ENCODE results near the gene RGS3.

Gene RGS3

DNA sequence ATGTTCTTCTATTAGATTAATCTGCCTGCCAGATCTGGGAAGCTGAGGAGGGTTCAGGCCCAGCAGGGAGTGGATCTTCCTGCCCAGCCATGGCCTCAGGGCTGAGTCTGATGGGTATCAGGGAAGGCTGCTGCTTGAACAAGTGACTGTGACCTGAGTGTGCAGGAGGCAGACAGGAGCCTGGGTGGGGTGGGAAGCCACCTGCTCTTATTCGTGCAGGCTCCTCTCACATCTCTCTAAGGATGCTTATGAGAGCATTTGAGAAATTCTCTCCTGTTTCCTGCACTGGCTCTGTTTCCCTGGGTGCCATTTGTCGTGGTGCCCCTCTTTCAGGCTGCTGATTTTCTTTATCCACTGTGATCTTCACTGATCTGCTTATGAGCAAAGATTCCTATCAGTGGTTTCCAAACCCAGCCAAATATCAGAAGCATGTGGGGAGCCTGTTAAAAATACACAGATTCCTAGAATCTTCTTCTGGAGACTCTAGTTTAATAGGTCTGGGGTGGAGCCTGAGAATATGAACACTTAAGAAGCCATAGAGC lies 2.1 kb downstream of the RGS3 start:
- DNase-seq (ENCODE audit: low read depth), result no peak

DNA sequence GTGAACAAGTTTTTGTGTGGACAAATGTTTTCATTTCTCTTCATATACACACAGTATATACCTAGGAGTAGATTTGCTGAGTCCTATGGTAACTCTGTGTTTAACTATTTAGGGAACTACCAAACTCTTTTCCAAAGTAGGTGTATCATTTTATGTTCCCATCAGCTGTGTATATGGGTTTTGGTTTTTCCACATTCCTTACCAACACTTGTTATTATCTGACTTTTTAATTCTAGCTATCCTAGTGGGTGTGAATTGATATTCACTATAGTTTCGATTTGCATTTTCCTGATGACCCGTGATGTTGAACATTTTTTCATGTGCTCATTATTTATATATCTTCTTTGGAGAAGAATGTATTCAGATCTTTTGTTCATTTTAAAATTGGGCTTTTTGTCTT lies 3.7 kb downstream of the RGS3 start:
- no peak for DNase-seq (ENCODE audit: low read depth)

DNA sequence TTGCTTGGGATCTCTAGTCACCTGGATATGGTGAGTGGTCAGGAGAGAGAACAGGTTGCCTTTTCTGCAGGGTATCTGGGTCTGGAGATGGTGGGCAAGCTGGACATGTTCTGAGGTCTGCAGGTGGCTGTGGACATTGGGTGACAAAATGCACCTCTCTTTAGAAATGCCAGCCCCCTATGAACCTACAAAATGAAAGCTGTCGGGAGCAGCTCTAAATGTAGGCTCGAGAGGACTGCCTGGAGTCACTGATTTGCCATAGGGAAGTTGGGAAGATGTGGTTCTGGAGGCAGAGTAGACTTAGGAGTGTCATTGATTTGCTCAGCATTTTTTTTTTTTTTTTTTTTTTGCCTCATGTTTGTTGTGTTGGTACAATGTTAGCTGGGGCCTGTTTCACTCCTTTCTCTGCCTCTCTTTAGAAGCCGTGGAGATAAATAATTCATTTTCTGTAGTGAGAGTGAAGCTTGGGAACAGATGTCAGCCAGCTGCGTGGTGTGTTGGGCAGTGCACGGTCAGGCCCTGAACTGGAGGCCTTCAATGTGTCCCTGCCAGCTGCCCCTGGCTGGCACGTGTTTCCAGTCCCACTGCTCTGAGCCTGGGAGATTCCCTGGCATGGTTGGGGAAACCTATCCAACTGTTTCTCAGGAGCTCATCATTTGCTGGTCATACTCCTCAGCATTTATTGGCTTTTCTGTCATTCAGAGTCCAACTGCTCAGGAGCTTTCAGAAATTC lies 5.4 kb downstream of the RGS3 start:
- DNase-seq (ENCODE audit: low read depth), result peak; percentile 53

- no peak for DNase-seq (ENCODE audit: low read depth)
Measured at GRCh38 chr9:113471143-113471542, 7.6 kb downstream of the RGS3 start.

DNA sequence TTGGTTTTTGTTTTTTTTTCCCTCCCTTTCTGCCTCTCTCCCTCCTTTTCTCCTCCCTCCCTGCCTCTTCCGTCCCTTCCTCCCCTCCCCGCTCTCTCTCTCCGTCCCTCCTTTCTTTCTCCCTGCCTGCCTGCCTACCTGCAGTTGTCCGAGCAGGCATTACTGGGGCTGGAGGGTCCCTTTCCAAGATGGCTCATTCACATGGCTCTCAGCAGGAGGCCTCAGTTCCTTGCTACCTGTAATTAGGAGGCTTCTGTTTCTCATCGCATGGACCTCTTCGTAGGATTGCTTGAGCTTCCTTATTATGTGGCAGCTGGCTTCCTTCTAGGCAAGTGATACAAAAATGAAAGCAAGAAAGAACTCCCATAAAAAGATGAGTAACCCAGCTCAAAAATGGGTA lies 8.0 kb downstream of the RGS3 start:
- no peak for DNase-seq (ENCODE audit: low read depth)

- DNase-seq (ENCODE audit: low read depth), result no peak
Measured at GRCh38 chr9:113472199-113472598, 8.7 kb downstream of the RGS3 start.

- no peak for DNase-seq (ENCODE audit: low read depth)
Measured at GRCh38 chr9:113474360-113475028, 11.0 kb downstream of the RGS3 start.

- no peak for DNase-seq (ENCODE audit: low read depth)
Measured at GRCh38 chr9:113475031-113475430, 11.5 kb downstream of the RGS3 start.

DNA sequence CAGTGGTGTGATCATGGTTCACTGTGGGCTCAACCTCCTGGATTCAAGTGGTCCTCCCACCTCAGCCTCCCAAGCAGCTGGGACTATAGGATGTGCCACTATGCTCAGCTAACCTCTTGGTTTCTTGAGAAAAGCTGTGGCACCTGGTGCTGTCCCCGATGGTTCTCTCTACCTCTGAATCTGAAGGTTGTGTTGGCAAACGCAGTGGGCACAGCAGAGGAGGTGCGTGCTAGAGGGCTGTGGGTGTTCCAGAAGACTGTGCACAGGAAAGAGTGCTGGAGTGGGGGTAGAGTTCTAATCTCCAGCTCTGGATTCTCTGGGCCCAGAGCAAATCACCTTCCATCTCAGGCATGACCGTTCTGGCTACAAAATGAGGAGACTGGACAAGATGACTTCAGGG lies 12.5 kb downstream of the RGS3 start:
- DNase-seq (ENCODE audit: low read depth), result no peak

DNA sequence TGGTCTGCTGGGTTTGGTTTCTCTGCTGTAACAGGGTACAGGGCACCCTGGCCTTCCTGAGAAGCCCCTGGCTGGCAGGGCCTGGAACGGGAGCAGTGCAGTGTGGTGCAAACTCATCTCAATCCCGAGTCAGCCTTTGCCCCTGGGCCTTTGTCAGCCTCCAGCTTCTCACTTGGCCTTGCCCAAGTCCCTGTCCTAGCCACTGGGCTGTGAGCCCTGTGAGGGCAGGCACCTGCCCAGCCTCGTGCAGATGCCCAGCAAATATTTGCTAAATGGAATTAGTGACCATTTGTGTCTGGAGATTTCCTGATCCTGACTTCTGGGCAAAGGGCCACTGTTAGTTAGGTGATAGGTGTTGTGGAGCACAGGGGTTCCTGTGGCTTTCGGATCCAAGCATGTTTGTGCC lies 13.0 kb downstream of the RGS3 start:
- no peak for DNase-seq (ENCODE audit: low read depth)

DNA sequence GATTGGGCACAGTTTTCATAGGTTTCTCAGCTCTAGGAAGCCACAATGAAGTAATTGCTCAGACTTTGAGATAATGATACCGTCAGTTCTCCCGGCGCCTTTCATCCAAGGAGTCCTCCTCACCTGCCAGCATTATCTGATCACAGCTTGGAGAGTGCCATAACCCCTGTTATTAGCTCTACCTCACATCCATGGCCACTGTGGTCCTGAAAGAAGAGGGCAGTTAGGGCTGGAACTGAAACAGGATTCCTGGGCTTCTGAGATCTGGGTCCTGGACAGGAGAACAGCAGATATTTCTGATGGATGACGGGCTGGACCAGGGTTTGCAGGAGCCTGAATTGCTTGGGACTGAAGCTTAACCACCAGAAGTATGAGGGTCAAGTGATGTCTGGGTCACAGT lies 13.5 kb downstream of the RGS3 start:
- DNase-seq (ENCODE audit: low read depth), result no peak

- DNase-seq (ENCODE audit: low read depth), result no peak
Measured at GRCh38 chr9:113477661-113478060, 14.1 kb downstream of the RGS3 start.

DNA sequence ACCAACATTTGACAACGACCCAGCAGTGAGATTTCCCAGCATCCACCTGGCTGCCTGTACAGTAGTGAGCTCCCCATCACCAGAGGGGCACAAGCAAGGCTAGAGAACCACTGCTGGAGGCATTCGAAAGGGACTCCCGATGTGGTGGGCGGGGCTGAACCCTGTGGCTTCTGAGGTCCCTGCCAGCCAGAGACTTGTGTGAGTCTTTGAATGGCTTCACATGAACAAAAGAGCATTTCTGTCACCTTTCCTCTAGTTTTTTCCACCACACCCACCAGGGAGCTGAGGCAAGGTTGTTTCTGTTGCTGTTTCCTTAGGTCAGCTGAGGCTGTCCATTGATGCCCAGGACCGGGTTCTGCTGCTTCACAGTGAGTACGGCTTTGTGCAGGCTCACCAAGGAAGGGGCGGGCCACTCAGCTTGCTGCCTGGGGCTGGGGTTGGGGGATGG lies 15.7 kb downstream of the RGS3 start:
- DNase-seq (ENCODE audit: low read depth), result no peak

DNA sequence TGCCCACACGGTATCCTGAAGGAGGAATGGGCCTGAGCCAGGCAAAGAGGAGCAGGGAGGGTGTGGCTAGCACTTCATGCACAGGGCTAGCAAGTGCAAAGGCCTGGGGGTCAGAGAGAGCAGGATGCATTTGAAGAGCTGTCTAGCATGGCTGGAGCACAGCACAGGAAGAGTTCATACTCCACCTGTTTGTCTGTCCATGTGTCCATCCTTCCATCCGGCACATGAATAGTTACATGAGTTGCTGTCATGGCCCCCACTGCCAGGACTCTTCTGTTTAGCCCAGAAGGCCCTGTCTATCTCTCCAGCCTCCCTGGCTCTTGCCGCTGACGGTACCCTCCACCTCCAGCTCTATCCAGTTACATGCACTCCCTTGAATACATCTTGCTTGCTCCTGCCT lies 17.1 kb downstream of the RGS3 start:
- no peak for DNase-seq (ENCODE audit: low read depth)

GRCh38 chr9:113481176-113481787 lies 17.8 kb downstream of the RGS3 start:
- no peak for DNase-seq (ENCODE audit: low read depth)

- DNase-seq (ENCODE audit: low read depth), result no peak
Measured at GRCh38 chr9:113482341-113482740, 18.8 kb downstream of the RGS3 start.

DNA sequence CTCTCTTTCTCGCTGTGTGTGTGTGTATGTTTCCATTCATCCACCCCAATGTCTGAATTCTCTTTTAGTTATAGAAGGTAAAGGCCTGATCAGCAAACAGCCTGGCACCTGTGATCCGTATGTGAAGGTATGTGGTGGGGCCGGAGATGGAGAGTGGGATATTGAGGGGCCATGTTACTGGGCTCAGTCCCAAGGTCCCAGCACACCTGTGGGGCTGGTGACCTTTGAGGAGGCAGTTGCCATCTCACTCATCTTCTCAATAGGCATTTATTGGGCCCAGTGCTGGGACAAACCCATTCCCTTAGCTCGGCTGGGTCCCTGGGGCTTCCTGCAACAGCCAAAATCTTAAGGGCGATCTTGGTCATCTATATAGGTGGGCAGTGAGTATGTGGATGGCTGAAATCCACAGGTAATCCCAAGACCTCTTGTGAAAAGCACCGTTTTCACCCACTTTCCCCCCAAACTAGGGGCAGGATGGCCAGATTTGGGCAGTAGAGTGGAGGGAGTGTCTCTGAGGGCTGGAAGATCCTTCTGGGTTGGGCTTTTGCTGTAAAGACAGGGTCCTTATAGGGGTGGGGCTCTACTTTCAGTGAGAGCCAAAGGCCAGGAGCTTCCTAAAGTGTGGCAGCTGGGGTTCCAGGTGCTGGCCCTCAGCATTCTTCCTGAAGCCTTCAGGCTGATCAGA lies 19.6 kb downstream of the RGS3 start:
- DNase-seq (ENCODE audit: low read depth), result no peak

DNA sequence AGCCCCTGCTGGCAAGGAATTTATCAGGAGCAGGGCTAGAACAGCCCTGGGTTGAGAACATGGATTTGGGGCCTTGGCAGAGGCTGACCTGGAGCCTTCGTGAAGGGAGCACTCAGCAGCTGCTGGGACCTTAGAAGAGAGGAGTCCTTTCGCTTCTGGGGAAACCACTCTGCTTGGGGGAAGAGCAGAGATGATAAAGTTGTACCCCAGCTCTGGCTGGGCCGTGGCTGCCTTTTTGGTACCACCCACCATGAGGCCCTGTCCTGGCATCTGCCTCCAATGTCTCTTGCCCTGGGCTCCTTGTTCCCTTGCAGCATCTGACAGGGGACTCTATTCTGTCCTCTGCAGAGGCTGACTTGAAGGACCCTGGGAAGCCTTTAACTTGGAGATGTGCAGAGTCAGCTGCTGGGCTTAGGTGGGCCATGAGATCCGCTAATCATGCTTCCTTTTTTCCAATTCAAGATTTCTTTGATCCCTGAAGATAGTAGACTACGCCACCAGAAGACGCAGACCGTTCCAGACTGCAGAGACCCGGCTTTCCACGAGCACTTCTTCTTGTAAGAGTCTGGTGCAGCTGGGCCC lies 20.2 kb downstream of the RGS3 start:
- DNase-seq (ENCODE audit: low read depth), result no peak

DNA sequence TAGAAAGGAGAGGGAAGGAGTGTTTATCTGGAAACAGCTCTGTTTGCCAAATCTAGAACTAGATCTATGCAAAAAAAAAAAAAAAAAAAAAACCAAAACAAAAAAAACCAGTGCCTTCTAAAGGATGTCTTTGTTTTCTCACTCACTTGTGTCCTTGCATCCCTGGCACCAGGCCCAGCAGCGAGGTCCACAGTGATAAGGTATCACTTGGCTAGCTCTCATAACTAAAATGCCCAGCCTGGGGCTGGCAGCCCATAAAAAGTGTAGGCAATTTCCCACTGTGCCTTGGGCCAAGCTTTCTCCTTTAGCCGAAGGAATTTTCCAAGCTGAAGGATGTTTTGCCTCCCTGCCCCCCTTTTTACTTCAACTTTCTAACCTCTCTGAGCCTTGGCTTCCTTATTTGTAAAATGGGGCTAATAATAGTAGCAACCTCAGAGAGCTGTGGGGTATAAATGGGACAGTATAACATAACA lies 20.8 kb downstream of the RGS3 start:
- no peak for DNase-seq (ENCODE audit: low read depth)

GRCh38 chr9:113485761-113486115 lies 22.2 kb downstream of the RGS3 start:
- DNase-seq (ENCODE audit: low read depth), result no peak

- DNase-seq (ENCODE audit: low read depth), result no peak
Measured at GRCh38 chr9:113486327-113486726, 22.8 kb downstream of the RGS3 start.

DNA sequence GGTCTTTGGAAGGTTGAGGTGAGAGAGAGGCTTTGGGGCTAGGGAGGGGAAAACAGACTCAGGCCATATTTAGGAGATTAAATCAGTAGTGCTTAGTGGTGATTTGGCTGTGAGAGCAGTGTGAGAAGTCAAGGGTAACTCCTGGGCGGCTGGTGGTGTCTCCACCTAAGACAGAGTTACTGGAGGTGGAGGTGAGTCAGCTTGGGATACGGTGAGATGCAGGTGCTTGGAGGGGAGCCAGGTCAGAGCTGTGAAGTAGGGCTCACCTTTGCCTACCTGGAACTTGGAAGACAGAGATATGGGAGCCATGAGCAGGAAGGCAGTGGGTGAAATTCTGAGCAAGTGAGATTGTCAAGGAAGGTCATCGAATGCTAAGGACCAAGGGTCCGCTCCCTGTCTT lies 24.5 kb downstream of the RGS3 start:
- no peak for DNase-seq (ENCODE audit: low read depth)

Measured in fibroblast of gingiva (primary cell).